ENCODE data around the gene NLK.

Gene NLK

GRCh38 chr17:28221751-28222414, 179.4 kb downstream of the NLK start:
- H3K27me3 ChIP-seq (ENCODE audit: low read length), result no peaks in the 10 kb centered on the region
- H4K20me1 ChIP-seq (ENCODE audit: low read depth, low read length), result no peaks in the 10 kb centered on the region
- H3K9me3 ChIP-seq (ENCODE audit: insufficient read depth, low read length), result no peaks in the 10 kb centered on the region
- H3K36me3 ChIP-seq (ENCODE audit: low read length), result no peaks in the 10 kb centered on the region
- H3K27ac ChIP-seq (ENCODE audit: low read depth, low read length), result no peak overlapping the region
- no peak overlapping the region for H3K4me2 ChIP-seq (ENCODE audit: low read depth, low read length, poor library complexity, severe bottlenecking)
- no peak overlapping the region for H3K9ac ChIP-seq (ENCODE audit: low read length)
- H3K79me2 ChIP-seq (ENCODE audit: insufficient read depth, low read length), result no peaks in the 10 kb centered on the region
- no peaks in the 10 kb centered on the region for H3F3A ChIP-seq (ENCODE audit: insufficient read depth)
- H3K4me3 ChIP-seq (ENCODE audit: insufficient read depth, low read length, poor library complexity, severe bottlenecking), result no peak overlapping the region
- H2AFZ ChIP-seq (ENCODE audit: low read depth, low read length, severe bottlenecking), result no peak overlapping the region
- H3K9me2 ChIP-seq (replicated peaks; ENCODE audit: insufficient read depth, low read length), result no peaks in the 10 kb centered on the region
- TF ChIP-seq EZH2phosphoT487 (conservative IDR thresholded peaks at IDR 0.05; ENCODE audit: low read length) (no peak), CTCF (IDR thresholded peaks at IDR 0.05; ENCODE audit: insufficient read depth, low read length, poor library complexity, severe bottlenecking) (no peak)

DNA sequence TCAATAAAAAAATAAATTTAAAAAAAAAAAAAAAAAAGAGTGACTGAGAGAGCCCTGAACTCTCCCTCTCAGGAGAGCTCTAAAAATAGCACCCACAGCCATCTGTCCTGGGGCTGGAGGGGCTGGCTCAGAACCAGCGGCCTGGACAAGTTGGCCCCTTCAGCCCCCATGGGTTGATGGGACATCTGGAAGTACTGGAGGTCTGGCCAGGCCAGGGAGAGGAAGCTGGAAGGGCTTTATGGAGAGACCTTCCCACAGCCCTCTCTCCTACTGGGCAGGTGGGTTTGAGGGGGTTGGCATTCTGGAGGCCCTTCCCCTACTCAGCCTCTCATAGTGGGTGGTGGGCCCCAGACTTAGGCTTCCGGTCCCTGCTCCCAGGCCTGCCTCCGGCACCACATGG, 182.8 kb downstream of the NLK start:
- no peaks in the 10 kb centered on the region for H3K9me3 ChIP-seq (ENCODE audit: insufficient read depth, low read length)
- no peak overlapping the region for H3K9ac ChIP-seq (ENCODE audit: low read length)
- TF ChIP-seq EZH2phosphoT487 (conservative IDR thresholded peaks at IDR 0.05; ENCODE audit: low read length) (no peak), CTCF (IDR thresholded peaks at IDR 0.05; ENCODE audit: insufficient read depth, low read length, poor library complexity, severe bottlenecking) (no peak)
- no peaks in the 10 kb centered on the region for H3K9me2 ChIP-seq (replicated peaks; ENCODE audit: insufficient read depth, low read length)
- no peak overlapping the region for H3K4me3 ChIP-seq (ENCODE audit: insufficient read depth, low read length, poor library complexity, severe bottlenecking)
- H4K20me1 ChIP-seq (ENCODE audit: low read depth, low read length), result no peaks in the 10 kb centered on the region
- no peaks in the 10 kb centered on the region for H3K27me3 ChIP-seq (ENCODE audit: low read length)
- no peak overlapping the region for H3K4me2 ChIP-seq (ENCODE audit: low read depth, low read length, poor library complexity, severe bottlenecking)
- H3K79me2 ChIP-seq (ENCODE audit: insufficient read depth, low read length), result no peaks in the 10 kb centered on the region
- no peaks in the 10 kb centered on the region for H3F3A ChIP-seq (ENCODE audit: insufficient read depth)
- H3K36me3 ChIP-seq (ENCODE audit: low read length), result no peaks in the 10 kb centered on the region
- no peak overlapping the region for H2AFZ ChIP-seq (ENCODE audit: low read depth, low read length, severe bottlenecking)
- H3K27ac ChIP-seq (ENCODE audit: low read depth, low read length), result no peak overlapping the region

- H3K4me2 ChIP-seq (ENCODE audit: low read depth, low read length, poor library complexity, severe bottlenecking), result no peak overlapping the region
- no peaks in the 10 kb centered on the region for H4K20me1 ChIP-seq (ENCODE audit: low read depth, low read length)
- no peak overlapping the region for H3K9ac ChIP-seq (ENCODE audit: low read length)
- H3K79me2 ChIP-seq (ENCODE audit: insufficient read depth, low read length), result no peaks in the 10 kb centered on the region
- TF ChIP-seq EZH2phosphoT487 (conservative IDR thresholded peaks at IDR 0.05; ENCODE audit: low read length) (no peak), CTCF (IDR thresholded peaks at IDR 0.05; ENCODE audit: insufficient read depth, low read length, poor library complexity, severe bottlenecking) (no peak)
- H3K27me3 ChIP-seq (ENCODE audit: low read length), result no peaks in the 10 kb centered on the region
- H3K9me2 ChIP-seq (replicated peaks; ENCODE audit: insufficient read depth, low read length), result no peaks in the 10 kb centered on the region
- no peaks in the 10 kb centered on the region for H3K36me3 ChIP-seq (ENCODE audit: low read length)
- H3K4me3 ChIP-seq (ENCODE audit: insufficient read depth, low read length, poor library complexity, severe bottlenecking), result no peak overlapping the region
- H3K27ac ChIP-seq (ENCODE audit: low read depth, low read length), result no peak overlapping the region
- H2AFZ ChIP-seq (ENCODE audit: low read depth, low read length, severe bottlenecking), result no peak overlapping the region
- no peaks in the 10 kb centered on the region for H3K9me3 ChIP-seq (ENCODE audit: insufficient read depth, low read length)
- no peaks in the 10 kb centered on the region for H3F3A ChIP-seq (ENCODE audit: insufficient read depth)
Observed at GRCh38 chr17:28225867-28226266, 183.4 kb downstream of the NLK start.

All from SU-DHL-6 (cell line).